T-helper 17 cell (primary cell): ENCODE data around the gene GH2. TPM values are rescaled to one million over a fixed set of nuclear protein-coding genes. Genes with fewer than 3 reads are reported as not detected.
"Not testable (repeated sequence)": the region's sequence is repeated elsewhere in the genome, so short reads cannot be mapped to it uniquely, and the experiment has no call there.

ENCODE experiments used
- ATAC-seq: fragments of 150-1000 bp; cut with Tn5 transposase; 2 replicates; pipeline ENCODE4 v1.10.0; 2021; ENCODE audit warnings: mild to moderate bottlenecking, moderate library complexity
- DNase-seq, 3 donors: peaks; one replicate each; pipeline versions ENCODE4 v3.0.0 to v3.0.0-alpha.2; 2020 to 2021
- H3K9me3 ChIP-seq: one replicate; pipeline ENCODE4 v1.7.0; 2013; ENCODE audit warnings: low read length, mild to moderate bottlenecking; ENCODE audit not compliant: control insufficient read depth, poor library complexity, severe bottlenecking
- H3K27ac Mint-ChIP-seq: one replicate; pipeline ENCODE4 v1.8.0; 2022; ENCODE audit warnings: mild to moderate bottlenecking, moderate library complexity, mixed read lengths
- H3K27me3 Mint-ChIP-seq: one replicate; pipeline ENCODE4 v1.8.0; 2022; ENCODE audit warnings: mixed read lengths
- H3K36me3 Mint-ChIP-seq: one replicate; pipeline ENCODE4 v1.8.0; 2022; ENCODE audit warnings: low read depth, mixed read lengths
- H3K4me1 Mint-ChIP-seq: one replicate; pipeline ENCODE4 v1.8.0; 2022; ENCODE audit warnings: mild to moderate bottlenecking, mixed read lengths
- H3K4me3 Mint-ChIP-seq: one replicate; pipeline ENCODE4 v1.8.0; 2022; ENCODE audit warnings: mild to moderate bottlenecking, moderate library complexity, mixed read lengths
- total RNA-seq, 4 donors: library from RNA in 2 of 4; stranded (reverse) in 2 of 4; gene quantifications; one replicate each; pipeline ENCODE4 v1.2.3 and lab custom pipeline; 2022 to 2026

The GH2 gene
- total RNA-seq, 2 donors from 2014 or later = not detected

- not testable (repeated sequence) for H3K4me3 Mint-ChIP-seq, H3K4me1 Mint-ChIP-seq, DNase-seq, H3K27ac Mint-ChIP-seq, H3K36me3 Mint-ChIP-seq, H3K27me3 Mint-ChIP-seq, H3K9me3 ChIP-seq, ATAC-seq
These were observed 3.3 kb downstream of the GH2 start for GRCh38 chr17:63878413-63878812.

DNA sequence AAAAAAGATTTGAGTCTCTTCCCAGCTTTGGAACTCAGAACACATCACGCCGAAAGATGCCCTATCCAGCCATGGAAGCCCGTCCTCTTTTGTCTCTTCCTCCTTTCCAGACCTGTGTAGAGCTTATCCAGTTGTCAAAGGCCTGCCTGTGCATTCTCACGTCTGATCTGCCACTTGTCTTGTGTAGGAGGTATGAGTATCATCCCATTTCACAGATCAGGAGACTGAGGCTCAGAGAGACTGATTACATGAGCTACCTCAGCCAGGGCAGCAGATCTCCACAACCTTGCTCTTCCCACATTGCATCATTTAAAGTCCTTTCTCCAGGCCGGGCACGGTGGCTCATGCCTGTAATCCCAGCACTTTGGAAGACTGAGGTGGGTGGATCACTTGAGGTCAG lies 7.1 kb downstream of the GH2 start:
- not testable (repeated sequence) for H3K4me3 Mint-ChIP-seq, H3K9me3 ChIP-seq, H3K36me3 Mint-ChIP-seq, H3K27ac Mint-ChIP-seq, DNase-seq, H3K4me1 Mint-ChIP-seq, ATAC-seq, H3K27me3 Mint-ChIP-seq

- H3K36me3 Mint-ChIP-seq, H3K27me3 Mint-ChIP-seq, H3K4me1 Mint-ChIP-seq, DNase-seq, H3K9me3 ChIP-seq, H3K27ac Mint-ChIP-seq, ATAC-seq, H3K4me3 Mint-ChIP-seq: not testable (repeated sequence)
These were observed 7.6 kb downstream of the GH2 start for GRCh38 chr17:63874061-63874626.

GRCh38 chr17:63873577-63873976 lies 8.2 kb downstream of the GH2 start, which contains the start of gene CSH2:
Gene CSH2, minus strand, starts transcription at chr17:63873677. Its CDS starts 63 bp downstream, at chr17:63873614.
- not testable (repeated sequence) for H3K4me1 Mint-ChIP-seq, ATAC-seq, H3K27me3 Mint-ChIP-seq, H3K27ac Mint-ChIP-seq, H3K4me3 Mint-ChIP-seq, H3K9me3 ChIP-seq, H3K36me3 Mint-ChIP-seq, DNase-seq

GRCh38 chr17:63871646-63872365 lies 9.9 kb downstream of the GH2 start:
- not testable (repeated sequence) for H3K27me3 Mint-ChIP-seq, H3K36me3 Mint-ChIP-seq, ATAC-seq, H3K27ac Mint-ChIP-seq, H3K9me3 ChIP-seq, H3K4me1 Mint-ChIP-seq, DNase-seq, H3K4me3 Mint-ChIP-seq

GRCh38 chr17:63870292-63870665 lies 11.5 kb downstream of the GH2 start:
- not testable (repeated sequence) for H3K4me1 Mint-ChIP-seq, H3K4me3 Mint-ChIP-seq, DNase-seq, H3K27me3 Mint-ChIP-seq, H3K9me3 ChIP-seq, H3K27ac Mint-ChIP-seq, ATAC-seq, H3K36me3 Mint-ChIP-seq

DNA sequence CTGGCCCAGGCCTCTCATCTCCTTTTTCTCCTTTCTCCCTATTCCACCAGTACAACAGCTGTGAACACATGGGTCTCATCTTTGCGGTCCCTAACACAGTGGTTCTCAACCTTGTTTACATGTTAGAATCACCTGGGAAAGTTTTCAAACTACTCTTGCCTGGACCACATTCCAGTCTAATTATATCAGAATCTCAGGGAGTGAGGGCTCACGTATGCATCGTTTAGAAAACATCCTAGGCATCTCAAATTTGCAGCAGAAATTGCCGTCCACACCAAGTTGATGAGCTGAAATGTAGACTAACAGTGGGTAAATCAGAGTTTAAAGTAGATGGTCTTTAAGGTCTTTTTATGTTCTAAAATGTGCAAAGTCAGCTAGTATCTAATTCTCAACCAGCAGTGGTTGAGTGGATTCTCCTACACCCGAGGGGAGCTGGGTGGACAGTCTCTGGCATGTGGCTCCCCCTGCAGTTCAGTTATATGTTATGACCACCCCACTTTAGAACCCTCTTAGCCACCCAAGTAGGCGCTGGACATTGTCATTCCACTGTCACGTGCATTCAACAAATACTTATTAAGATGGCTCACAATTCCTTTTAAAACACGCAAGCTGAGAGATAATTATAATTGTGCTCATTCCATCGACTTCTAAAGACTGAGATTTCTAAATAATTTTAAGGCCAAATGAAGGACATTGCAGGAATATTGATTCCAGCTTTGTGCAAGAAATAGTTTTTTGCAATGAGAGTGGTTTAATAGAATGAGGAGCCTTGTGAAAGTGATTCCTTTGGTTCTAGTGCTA lies 12.1 kb downstream of the GH2 start:
- H3K9me3 ChIP-seq, H3K27ac Mint-ChIP-seq, DNase-seq, H3K27me3 Mint-ChIP-seq, ATAC-seq, H3K4me3 Mint-ChIP-seq, H3K36me3 Mint-ChIP-seq, H3K4me1 Mint-ChIP-seq: not testable (repeated sequence)

DNA sequence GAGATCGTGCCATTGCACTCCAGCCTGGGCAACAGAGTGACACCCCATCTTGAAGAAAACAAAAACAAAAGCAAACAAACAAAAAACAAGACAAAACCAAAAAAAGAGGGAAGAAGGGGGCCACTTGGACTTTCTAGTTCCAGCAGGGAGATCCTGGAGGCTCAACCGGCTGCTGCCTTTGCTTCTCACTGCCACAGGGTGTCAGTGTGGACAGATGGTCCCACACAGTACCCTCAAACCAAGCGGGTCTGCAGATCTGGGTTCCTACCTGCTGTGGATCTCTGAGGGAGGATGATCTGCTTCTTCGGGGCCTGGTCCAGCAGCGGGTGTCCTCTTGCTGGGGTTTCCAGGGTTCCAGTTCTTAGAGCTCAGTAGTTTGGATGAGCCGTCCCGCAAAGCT lies 15.1 kb downstream of the GH2 start:
- H3K9me3 ChIP-seq, ATAC-seq, DNase-seq, H3K36me3 Mint-ChIP-seq, H3K4me3 Mint-ChIP-seq, H3K4me1 Mint-ChIP-seq, H3K27me3 Mint-ChIP-seq, H3K27ac Mint-ChIP-seq: not testable (repeated sequence)

- Mint-ChIP-seq H3K36me3 (no peaks in the 10 kb centered on the region), H3K27ac (no peak overlapping the region), H3K27me3 (peaks cover 12% of the 10 kb centered on the region), H3K4me1 (no peaks in the 10 kb centered on the region), H3K4me3 (no peak overlapping the region)
- no peak for ATAC-seq
- H3K9me3 ChIP-seq = no peaks in the 10 kb centered on the region
- DNase-seq = no peak
These were observed 22.5 kb downstream of the GH2 start for GRCh38 chr17:63859257-63859656.

- H3K4me1 Mint-ChIP-seq, H3K36me3 Mint-ChIP-seq, H3K4me3 Mint-ChIP-seq, H3K9me3 ChIP-seq, DNase-seq, H3K27ac Mint-ChIP-seq, ATAC-seq: not testable (repeated sequence)
- H3K27me3 Mint-ChIP-seq = peaks cover 12% of the 10 kb centered on the region
These were observed 25.3 kb downstream of the GH2 start for GRCh38 chr17:63856425-63856824.

- Mint-ChIP-seq H3K4me3 (no peak overlapping the region), H3K27me3 (peaks cover 3% of the 10 kb centered on the region), H3K4me1 (no peaks in the 10 kb centered on the region), H3K27ac (no peak overlapping the region), H3K36me3 (no peaks in the 10 kb centered on the region)
- no peaks in the 10 kb centered on the region for H3K9me3 ChIP-seq
- no peak for DNase-seq
- no peak for ATAC-seq
These were observed 26.6 kb downstream of the GH2 start for GRCh38 chr17:63855185-63855584.

DNA sequence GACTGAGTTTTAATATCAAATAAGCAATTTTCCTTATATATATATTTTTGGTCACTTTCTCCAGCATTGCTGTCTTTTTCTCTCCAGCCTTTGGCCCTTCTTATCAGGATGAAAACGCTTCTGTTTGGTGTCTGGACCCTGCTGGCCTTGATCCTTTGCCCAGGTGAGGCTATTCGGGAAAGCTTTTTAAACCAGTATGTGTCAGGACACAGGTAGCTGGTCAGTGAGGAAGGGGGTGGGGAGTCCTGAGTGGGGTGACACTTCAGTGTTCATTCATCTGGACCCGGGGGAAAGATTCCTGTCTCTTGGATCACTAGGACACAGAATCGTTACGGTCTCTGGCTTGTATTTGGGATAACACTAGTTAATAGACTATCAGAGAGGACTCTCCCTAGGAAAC lies 27.0 kb downstream of the GH2 start:
- no peaks in the 10 kb centered on the region for H3K9me3 ChIP-seq
- no peaks in the 10 kb centered on the region for H3K27me3 Mint-ChIP-seq
- DNase-seq (no peak), ATAC-seq (no peak)
- no peaks in the 10 kb centered on the region for H3K36me3 Mint-ChIP-seq
- no peak overlapping the region for H3K4me3 Mint-ChIP-seq
- no peak overlapping the region for H3K27ac Mint-ChIP-seq
- H3K4me1 Mint-ChIP-seq = peaks cover under 1% of the 10 kb centered on the region

GRCh38 chr17:63853260-63853659 lies 28.5 kb downstream of the GH2 start:
- Mint-ChIP-seq H3K27me3 (no peaks in the 10 kb centered on the region), H3K27ac (no peak overlapping the region), H3K36me3 (no peaks in the 10 kb centered on the region), H3K4me1 (peaks cover 6% of the 10 kb centered on the region), H3K4me3 (no peak overlapping the region)
- H3K9me3 ChIP-seq = no peaks in the 10 kb centered on the region
- DNase-seq (no peak), ATAC-seq (no peak)
